Measurements from ENCODE around the gene TMEM86A. TPM values are rescaled to one million over a fixed set of nuclear protein-coding genes. Genes with fewer than 3 reads are reported as not detected.
"Not testable (repeated sequence)": the region's sequence is repeated elsewhere in the genome, so short reads cannot be mapped to it uniquely, and the experiment has no call there.

TMEM86A gene
- total and polyA plus RNA-seq, 2 donors (not counting 3 experiments of a cell fraction or from before 2014, with no cell fraction given), result 2.1 to 2.6 TPM

DNA sequence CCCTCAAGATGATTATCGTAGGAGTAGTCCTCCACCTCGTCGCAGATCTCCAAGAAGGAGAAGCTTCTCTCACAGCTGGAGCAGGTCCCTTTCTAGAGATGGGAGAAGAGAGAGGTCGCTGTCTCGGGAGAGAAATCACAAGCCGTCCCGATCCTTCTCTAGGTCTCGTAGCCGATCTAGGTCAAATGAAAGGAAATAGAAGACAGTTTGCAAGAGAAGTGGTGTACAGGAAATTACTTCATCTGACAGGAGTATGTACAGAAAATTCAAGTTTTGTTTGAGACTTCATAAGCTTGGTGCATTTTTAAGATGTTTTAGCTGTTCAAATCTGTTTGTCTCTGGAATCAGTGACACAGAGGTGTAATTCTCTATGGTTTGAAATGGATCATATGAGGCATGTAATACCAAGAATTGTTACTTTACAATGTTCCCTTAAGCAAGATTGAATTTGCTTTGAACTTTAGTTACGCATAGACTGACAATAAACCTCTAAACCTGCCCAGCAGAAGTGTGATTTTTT is 33.2 kb upstream of the TMEM86A start:
- CTCF ChIA-PET, result interaction anchor here (0.6 to 0.9 kb wide), 2 partner anchors 13 to 40 kb away, joined by 3 to 4 read pairs; no protein-coding TSS in a partner anchor
- POLR2A ChIA-PET; BruUV-seq (replicated peaks); H3K9ac ChIP-seq (replicated peaks; ENCODE audit: extremely low read depth, insufficient read depth, low read length); intact Hi-C loops (cut with micrococcal nuclease); H2AFZ ChIP-seq (ENCODE audit: low read depth, low read length); H3K9me3 ChIP-seq (replicated peaks; ENCODE audit: control insufficient read depth, insufficient read depth, low read length); H3K4me3 ChIP-seq (replicated peaks in 1 of 3; ENCODE audit: insufficient read depth in 1 of 3, low read depth in 1 of 3, low read length in 3 of 3); H3K36me3 ChIP-seq (ENCODE audit: control insufficient read depth in 2 of 2, extremely low read depth in 1 of 2, insufficient read depth in 2 of 2, low read length in 2 of 2); DNase-seq (ENCODE audit: low read depth, low spot score); H3K79me2 ChIP-seq (ENCODE audit: control insufficient read depth, insufficient read depth, low read length); H3K4me2 ChIP-seq (ENCODE audit: insufficient read depth, low read length); dilution Hi-C loops (cut with MboI; ENCODE audit: extremely low pct_ligation_motif_present, low sequenced_read_pairs); H3K9me1 ChIP-seq (replicated peaks; ENCODE audit: control insufficient read depth, extremely low read depth, insufficient read depth, low read length); FAIRE-seq; H3K27me3 ChIP-seq (ENCODE audit: control insufficient read depth in 2 of 2, insufficient read depth in 2 of 2, low read length in 2 of 2); H4K20me1 ChIP-seq (replicated peaks; ENCODE audit: control insufficient read depth, extremely low read depth, insufficient read depth, low read length); H3K4me1 ChIP-seq (ENCODE audit: control insufficient read depth, extremely low read depth, insufficient read depth, low read length); H3K27ac ChIP-seq (ENCODE audit: insufficient read depth, low read depth, low read length): not testable (repeated sequence)

DNA sequence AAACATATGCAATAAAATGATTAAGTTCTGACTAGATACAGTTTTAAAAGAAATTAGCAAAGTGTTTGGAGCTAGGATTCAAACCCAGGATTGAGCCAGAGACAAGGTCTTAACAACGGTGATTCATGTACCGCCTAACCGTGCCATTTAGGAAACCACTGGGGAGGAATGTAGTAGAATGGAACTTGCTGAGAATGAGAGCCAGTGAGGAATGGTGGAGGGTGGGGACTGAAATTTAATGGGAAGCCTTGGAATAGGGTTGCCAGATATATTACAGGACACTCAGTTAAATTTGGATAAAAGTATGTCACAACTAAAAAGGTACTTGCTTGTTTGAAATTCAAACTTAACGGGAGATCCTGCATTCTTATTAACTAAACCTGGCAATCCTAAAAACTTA is 30.4 kb upstream of the TMEM86A start:
- H3K4me3 ChIP-seq (replicated peaks in 1 of 3; ENCODE audit: insufficient read depth in 1 of 3, low read depth in 1 of 3, low read length in 3 of 3), result no peak overlapping the region
- H3K79me2 ChIP-seq (ENCODE audit: control insufficient read depth, insufficient read depth, low read length), result no peaks in the 10 kb centered on the region
- intact Hi-C loops (cut with micrococcal nuclease) (no loop called here), dilution Hi-C loops (cut with MboI; ENCODE audit: extremely low pct_ligation_motif_present, low sequenced_read_pairs) (no loop called here)
- no TSS peak for BruUV-seq (replicated peaks)
- POLR2A ChIA-PET, result no interaction called here
- H3K4me2 ChIP-seq (ENCODE audit: insufficient read depth, low read length), result no peak overlapping the region
- FAIRE-seq (no peak), DNase-seq (ENCODE audit: low read depth, low spot score) (no peak)
- CTCF ChIA-PET, result no interaction called here
- H3K27ac ChIP-seq (ENCODE audit: insufficient read depth, low read depth, low read length), result no peak overlapping the region
- H4K20me1 ChIP-seq (replicated peaks; ENCODE audit: control insufficient read depth, extremely low read depth, insufficient read depth, low read length), result no peaks in the 10 kb centered on the region
- TF ChIP-seq EZH2 (IDR thresholded peaks at IDR 0.05; ENCODE audit: borderline replicate concordance, low read depth, low read length, severe bottlenecking) (no peak), FOS (IDR thresholded peaks at IDR 0.05; ENCODE audit: borderline replicate concordance, insufficient read depth, low read length) (no peak), JUN (IDR thresholded peaks at IDR 0.05; ENCODE audit: borderline replicate concordance, insufficient read depth, insufficient read length, low read depth) (no peak), POLR2AphosphoS5 (IDR thresholded peaks at IDR 0.05; ENCODE audit: insufficient read depth, low read depth, low read length) (no peak)
- TF ChIP-seq, protein P1, sequence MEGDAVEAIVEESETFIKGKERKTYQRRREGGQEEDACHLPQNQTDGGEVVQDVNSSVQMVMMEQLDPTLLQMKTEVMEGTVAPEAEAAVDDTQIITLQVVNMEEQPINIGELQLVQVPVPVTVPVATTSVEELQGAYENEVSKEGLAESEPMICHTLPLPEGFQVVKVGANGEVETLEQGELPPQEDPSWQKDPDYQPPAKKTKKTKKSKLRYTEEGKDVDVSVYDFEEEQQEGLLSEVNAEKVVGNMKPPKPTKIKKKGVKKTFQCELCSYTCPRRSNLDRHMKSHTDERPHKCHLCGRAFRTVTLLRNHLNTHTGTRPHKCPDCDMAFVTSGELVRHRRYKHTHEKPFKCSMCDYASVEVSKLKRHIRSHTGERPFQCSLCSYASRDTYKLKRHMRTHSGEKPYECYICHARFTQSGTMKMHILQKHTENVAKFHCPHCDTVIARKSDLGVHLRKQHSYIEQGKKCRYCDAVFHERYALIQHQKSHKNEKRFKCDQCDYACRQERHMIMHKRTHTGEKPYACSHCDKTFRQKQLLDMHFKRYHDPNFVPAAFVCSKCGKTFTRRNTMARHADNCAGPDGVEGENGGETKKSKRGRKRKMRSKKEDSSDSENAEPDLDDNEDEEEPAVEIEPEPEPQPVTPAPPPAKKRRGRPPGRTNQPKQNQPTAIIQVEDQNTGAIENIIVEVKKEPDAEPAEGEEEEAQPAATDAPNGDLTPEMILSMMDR (IDR thresholded peaks at IDR 0.05; ENCODE audit: extremely low read depth in 1 of 2, insufficient read depth in 1 of 2, low read depth in 1 of 2, low read length in 2 of 2), result no peak
- H2AFZ ChIP-seq (ENCODE audit: low read depth, low read length), result no peak overlapping the region
- no peak overlapping the region for H3K9ac ChIP-seq (replicated peaks; ENCODE audit: extremely low read depth, insufficient read depth, low read length)
- no peaks in the 10 kb centered on the region for H3K4me1 ChIP-seq (ENCODE audit: control insufficient read depth, extremely low read depth, insufficient read depth, low read length)
- H3K9me3 ChIP-seq (replicated peaks; ENCODE audit: control insufficient read depth, insufficient read depth, low read length), result no peaks in the 10 kb centered on the region
- no peaks in the 10 kb centered on the region for H3K9me1 ChIP-seq (replicated peaks; ENCODE audit: control insufficient read depth, extremely low read depth, insufficient read depth, low read length)
- peaks cover 0 to 3% of the 10 kb centered on the region in 2 experiments for H3K27me3 ChIP-seq (ENCODE audit: control insufficient read depth in 2 of 2, insufficient read depth in 2 of 2, low read length in 2 of 2)
- no peaks in the 10 kb centered on the region for H3K36me3 ChIP-seq (ENCODE audit: control insufficient read depth in 2 of 2, extremely low read depth in 1 of 2, insufficient read depth in 2 of 2, low read length in 2 of 2)

Data from endothelial cell of umbilical vein (primary cell).